DND-41 (cell line): ENCODE measurements around the gene GRIK2.

Source experiments
- ATAC-seq: fragments of 200-7000 bp; cut with Tn5 transposase; 3 replicates; pipeline ENCODE4 v1.9.1; 2021; ENCODE audit warnings: low read depth; ENCODE audit not compliant: insufficient read depth
- DNase-seq: peaks from one replicate; pipeline ENCODE4 v3.0.0-alpha.2; 2020
- H2AFZ ChIP-seq: 2 replicates; pipeline ENCODE4 v1.6.0; 2012; ENCODE audit warnings: low read depth, low read length
- H3K27ac ChIP-seq: 2 replicates; pipeline ENCODE4 v1.5.1; 2012; ENCODE audit warnings: low read length, inconsistent platforms
- H3K27me3 ChIP-seq: fragments of 200-600 bp; sonication (generic); 2 replicates; pipeline ENCODE4 v1.6.0; 2012; ENCODE audit warnings: low read length, mild to moderate bottlenecking, inconsistent platforms; ENCODE audit not compliant: insufficient read depth, poor library complexity
- H3K36me3 ChIP-seq: 2 replicates; pipeline ENCODE4 v1.5.1; 2012; ENCODE audit warnings: low read length, inconsistent platforms; ENCODE audit not compliant: insufficient read depth
- H3K4me1 ChIP-seq: 2 replicates; pipeline ENCODE4 v1.5.1; 2012; ENCODE audit warnings: mild to moderate bottlenecking, low read length; ENCODE audit not compliant: insufficient read depth
- H3K4me2 ChIP-seq: 2 replicates; pipeline ENCODE4 v1.6.0; 2012; ENCODE audit warnings: mild to moderate bottlenecking, moderate library complexity, low read length, inconsistent platforms; ENCODE audit not compliant: insufficient read depth
- H3K4me3 ChIP-seq, 2 experiments: fragments of 200-600 bp in 1 of 2; shearing (Covaris generic) in 1 of 2; 2 replicates each; pipeline ENCODE4 v1.5.1; 2012 to 2016; ENCODE audit warnings: inconsistent platforms in 2 of 2, low read length in 2 of 2, mild to moderate bottlenecking in 2 of 2, low read depth in 1 of 2, moderate library complexity in 1 of 2
- H3K79me2 ChIP-seq: 2 replicates; pipeline ENCODE4 v1.6.0; 2012; ENCODE audit warnings: low read length, inconsistent platforms; ENCODE audit not compliant: insufficient read depth
- H3K9ac ChIP-seq: 2 replicates; pipeline ENCODE4 v1.6.0; 2012; ENCODE audit warnings: low read depth, mild to moderate bottlenecking, inconsistent platforms, low read length, moderate library complexity
- H3K9me3 ChIP-seq: 2 replicates; pipeline ENCODE4 v1.5.1; 2012; ENCODE audit warnings: low read length, moderate library complexity, mild to moderate bottlenecking, inconsistent platforms; ENCODE audit not compliant: insufficient read depth, severe bottlenecking
- H4K20me1 ChIP-seq: 2 replicates; pipeline ENCODE4 v1.6.0; 2012; ENCODE audit warnings: low read length; ENCODE audit not compliant: insufficient read depth
- EZH2 ChIP-seq: IDR thresholded peaks from 3 replicates; pipeline ENCODE4 v1.6.1; 2012; ENCODE audit warnings: borderline replicate concordance, low read depth, mild to moderate bottlenecking, moderate library complexity, low read length, inconsistent platforms; ENCODE audit not compliant: severe bottlenecking
- TF ChIP-seq, protein P1 (sequence below): IDR thresholded peaks from 2 replicates; pipeline ENCODE4 v1.5.1; 2012; ENCODE audit warnings: borderline replicate concordance, low read length, moderate library complexity, mild to moderate bottlenecking; ENCODE audit not compliant: poor library complexity, severe bottlenecking; ENCODE audit errors: extremely low read depth

The GRIK2 gene

DNA sequence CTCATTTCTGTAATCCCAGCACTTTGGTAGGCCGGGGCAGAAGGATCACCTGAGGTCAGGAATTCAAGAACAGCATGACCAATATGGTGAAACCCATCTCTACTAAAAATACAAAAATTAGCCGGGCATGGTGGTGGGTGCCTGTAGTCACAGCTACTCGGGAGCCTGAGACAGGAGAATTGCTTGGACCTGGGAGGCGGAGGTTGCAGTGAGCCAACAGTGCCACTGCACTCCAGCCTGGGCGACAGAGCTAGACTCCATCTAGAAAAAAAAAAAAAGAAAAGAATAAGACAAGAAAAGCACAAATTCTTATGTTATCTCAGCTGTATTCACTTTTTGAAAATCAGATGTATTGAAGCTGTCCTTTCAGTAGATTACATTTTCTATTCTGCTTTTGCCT, 289.4 kb downstream of the GRIK2 start:
- ATAC-seq, result no peak
- no peaks in the 10 kb centered on the region for H4K20me1 ChIP-seq
- TF ChIP-seq, protein P1, sequence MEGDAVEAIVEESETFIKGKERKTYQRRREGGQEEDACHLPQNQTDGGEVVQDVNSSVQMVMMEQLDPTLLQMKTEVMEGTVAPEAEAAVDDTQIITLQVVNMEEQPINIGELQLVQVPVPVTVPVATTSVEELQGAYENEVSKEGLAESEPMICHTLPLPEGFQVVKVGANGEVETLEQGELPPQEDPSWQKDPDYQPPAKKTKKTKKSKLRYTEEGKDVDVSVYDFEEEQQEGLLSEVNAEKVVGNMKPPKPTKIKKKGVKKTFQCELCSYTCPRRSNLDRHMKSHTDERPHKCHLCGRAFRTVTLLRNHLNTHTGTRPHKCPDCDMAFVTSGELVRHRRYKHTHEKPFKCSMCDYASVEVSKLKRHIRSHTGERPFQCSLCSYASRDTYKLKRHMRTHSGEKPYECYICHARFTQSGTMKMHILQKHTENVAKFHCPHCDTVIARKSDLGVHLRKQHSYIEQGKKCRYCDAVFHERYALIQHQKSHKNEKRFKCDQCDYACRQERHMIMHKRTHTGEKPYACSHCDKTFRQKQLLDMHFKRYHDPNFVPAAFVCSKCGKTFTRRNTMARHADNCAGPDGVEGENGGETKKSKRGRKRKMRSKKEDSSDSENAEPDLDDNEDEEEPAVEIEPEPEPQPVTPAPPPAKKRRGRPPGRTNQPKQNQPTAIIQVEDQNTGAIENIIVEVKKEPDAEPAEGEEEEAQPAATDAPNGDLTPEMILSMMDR, result no peak
- TF ChIP-seq EZH2, result no peak

GRCh38 chr6:101683884-101684283, 290.4 kb downstream of the GRIK2 start:
- Histone ChIP-seq H3K9me3 (no peaks in the 10 kb centered on the region), H4K20me1 (no peaks in the 10 kb centered on the region), H3K9ac (no peak overlapping the region), H3K27ac (no peak overlapping the region), H3K79me2 (no peaks in the 10 kb centered on the region), H3K4me2 (no peak overlapping the region), H3K4me3 (no peak overlapping the region), H2AFZ (no peak overlapping the region), H3K27me3 (no peaks in the 10 kb centered on the region), H3K4me1 (no peaks in the 10 kb centered on the region), H3K36me3 (no peaks in the 10 kb centered on the region)
- DNase-seq (no peak), ATAC-seq (no peak)
- TF ChIP-seq, protein P1, result no peak
- TF ChIP-seq EZH2, result no peak

More for the DNA sequence above, 289.4 kb downstream of the GRIK2 start:
- no peak overlapping the region for H3K9ac ChIP-seq
- no peaks in the 10 kb centered on the region for H3K36me3 ChIP-seq
- no peaks in the 10 kb centered on the region for H3K27me3 ChIP-seq
- H3K4me2 ChIP-seq, result no peak overlapping the region
- no peak overlapping the region for H3K4me3 ChIP-seq
- H3K9me3 ChIP-seq, result no peaks in the 10 kb centered on the region
- H3K79me2 ChIP-seq, result no peaks in the 10 kb centered on the region
- H3K4me1 ChIP-seq, result no peaks in the 10 kb centered on the region
- no peak for DNase-seq
- no peak overlapping the region for H3K27ac ChIP-seq
- H2AFZ ChIP-seq, result no peak overlapping the region

DNA sequence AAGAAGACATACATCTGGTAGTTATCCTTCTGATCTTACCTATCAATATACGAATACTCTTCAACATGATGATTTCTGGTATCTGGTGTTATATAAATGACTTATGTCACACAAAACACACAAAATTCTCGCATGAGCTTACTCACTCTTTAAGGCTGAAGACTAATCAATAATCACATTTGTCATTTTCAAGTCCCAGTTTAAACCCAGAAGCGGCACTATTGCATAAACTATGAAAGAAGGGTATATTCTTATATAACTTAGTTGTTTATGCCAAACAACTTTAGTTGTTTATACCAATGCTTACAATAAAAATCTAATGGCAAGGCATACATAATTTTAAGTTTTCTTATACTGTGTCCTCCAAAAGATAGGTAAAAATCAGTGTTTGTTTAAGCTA, 293.1 kb downstream of the GRIK2 start:
- ATAC-seq, result no peak
- Histone ChIP-seq H4K20me1 (no peaks in the 10 kb centered on the region), H3K27me3 (no peaks in the 10 kb centered on the region), H3K36me3 (no peaks in the 10 kb centered on the region), H3K9ac (no peak overlapping the region), H3K79me2 (no peaks in the 10 kb centered on the region), H3K27ac (no peak overlapping the region), H2AFZ (no peak overlapping the region), H3K4me1 (no peaks in the 10 kb centered on the region), H3K4me3 (no peak overlapping the region), H3K9me3 (no peaks in the 10 kb centered on the region), H3K4me2 (no peak overlapping the region)
- DNase-seq, result no peak
- TF ChIP-seq EZH2, result no peak
- TF ChIP-seq, protein P1, result no peak

GRCh38 chr6:101689156-101689555, 295.6 kb downstream of the GRIK2 start:
- Histone ChIP-seq H3K36me3 (no peaks in the 10 kb centered on the region), H2AFZ (no peak overlapping the region), H4K20me1 (no peaks in the 10 kb centered on the region), H3K4me2 (no peak overlapping the region), H3K79me2 (no peaks in the 10 kb centered on the region), H3K4me1 (no peaks in the 10 kb centered on the region), H3K27ac (no peak overlapping the region), H3K4me3 (no peak overlapping the region), H3K9ac (no peak overlapping the region), H3K9me3 (no peaks in the 10 kb centered on the region), H3K27me3 (no peaks in the 10 kb centered on the region)
- ATAC-seq (no peak), DNase-seq (no peak)
- no peak for TF ChIP-seq EZH2
- TF ChIP-seq, protein P1, result no peak
